Muscle of leg (tissue), 11 donors: ENCODE measurements around the gene TMEM69. TPM values are rescaled to one million over a fixed set of nuclear protein-coding genes. Genes with fewer than 3 reads are reported as not detected.

ENCODE experiments used
- DNase-seq: peaks from one replicate; pipeline ENCODE4 v3.0.0; 2013
- H3K27ac ChIP-seq: one replicate; pipeline ENCODE4 v1.5.1; 2013; ENCODE audit warnings: mild to moderate bottlenecking, low read length, control low read depth
- H3K27me3 ChIP-seq: one replicate; pipeline ENCODE4 v1.6.1; 2013; ENCODE audit warnings: low read length; ENCODE audit not compliant: control insufficient read depth, insufficient read depth
- H3K36me3 ChIP-seq: one replicate; pipeline ENCODE4 v1.6.1; 2013; ENCODE audit warnings: low read length; ENCODE audit not compliant: control insufficient read depth, insufficient read depth
- H3K4me1 ChIP-seq: one replicate; pipeline ENCODE4 v1.6.1; 2013; ENCODE audit warnings: low read length; ENCODE audit not compliant: control insufficient read depth, insufficient read depth
- H3K4me3 ChIP-seq: one replicate; pipeline ENCODE4 v1.5.1; 2013; ENCODE audit warnings: low read length, control low read depth
- H3K9me3 ChIP-seq: replicated peaks from 2 replicates; pipeline ENCODE4 v1.6.1; 2013; ENCODE audit warnings: low read depth, low read length; ENCODE audit not compliant: control insufficient read depth
- WGBS: methylation state at CpG from one replicate; pipeline ENCODE4 v1.1.5; 2013; ENCODE audit warnings: missing lambda C conversion rate; ENCODE audit not compliant: insufficient coverage; 5-methylcytosine and 5-hydroxymethylcytosine counted together
- polyA plus RNA-seq, 8 donors: library from polyadenylated mRNA; unstranded; fragments of 120-200 nt; gene quantifications; one replicate each; pipeline versions ENCODE4 v1.2.1 to v1.2.3, GENCODE V29; 2013; ENCODE audit warnings: inconsistent platforms in 1 of 8, low replicate concordance in 1 of 8; ENCODE audit not compliant: insufficient read length in 8 of 8, insufficient read depth in 1 of 8
- total RNA-seq: library from RNA; stranded (reverse); fragments of 120-200 nt; gene quantifications from one replicate; pipeline ENCODE4 v1.2.4, GENCODE V29; 2013

Gene TMEM69
- total and polyA plus RNA-seq, 9 donors: 14.4 to 31.2 (median 28.4) TPM

- Histone ChIP-seq H3K4me1 (no peaks in the 10 kb centered on the region), H3K27me3 (no peaks in the 10 kb centered on the region), H3K9me3 (no peaks in the 10 kb centered on the region), H3K36me3 (peaks cover 51% of the 10 kb centered on the region), H3K4me3 (no peak overlapping the region), H3K27ac (no peak overlapping the region)
- no peak for DNase-seq
- no CpG with 5 or more reads among the region's 2 CpGs for WGBS
Observed at GRCh38 chr1:45658171-45658570, 29.8 kb upstream of the TMEM69 start.

GRCh38 chr1:45659222-45659621 lies 28.8 kb upstream of the TMEM69 start:
- WGBS: no CpG with 5 or more reads among the region's 2 CpGs
- Histone ChIP-seq H3K27ac (no peak overlapping the region), H3K36me3 (peaks cover 45% of the 10 kb centered on the region)

GRCh38 chr1:45660336-45660735 lies 27.6 kb upstream of the TMEM69 start:
- WGBS: no CpG with 5 or more reads among the region's 2 CpGs
- Histone ChIP-seq H3K27ac (no peak overlapping the region), H3K9me3 (no peaks in the 10 kb centered on the region), H3K4me3 (no peak overlapping the region), H3K4me1 (no peaks in the 10 kb centered on the region), H3K27me3 (no peaks in the 10 kb centered on the region), H3K36me3 (peaks cover 38% of the 10 kb centered on the region)
- DNase-seq: no peak

More at GRCh38 chr1:45659222-45659621, 28.8 kb upstream of the TMEM69 start:
- DNase-seq: no peak
- Histone ChIP-seq H3K27me3 (no peaks in the 10 kb centered on the region), H3K4me1 (no peaks in the 10 kb centered on the region), H3K9me3 (no peaks in the 10 kb centered on the region), H3K4me3 (no peak overlapping the region)

- H3K27me3 ChIP-seq: no peaks in the 10 kb centered on the region
- no peaks in the 10 kb centered on the region for H3K4me1 ChIP-seq
- no peak for DNase-seq
- H3K27ac ChIP-seq: no peak overlapping the region
- H3K9me3 ChIP-seq: no peaks in the 10 kb centered on the region
- no peak overlapping the region for H3K4me3 ChIP-seq
- H3K36me3 ChIP-seq: no peaks in the 10 kb centered on the region
- no CpG with 5 or more reads among the region's 2 CpGs for WGBS
Observed at GRCh38 chr1:45666836-45667235, 21.1 kb upstream of the TMEM69 start.

- Histone ChIP-seq H3K4me3 (no peak overlapping the region), H3K36me3 (no peaks in the 10 kb centered on the region), H3K9me3 (no peaks in the 10 kb centered on the region), H3K27me3 (no peaks in the 10 kb centered on the region), H3K27ac (no peak overlapping the region), H3K4me1 (no peaks in the 10 kb centered on the region)
- 88% methylated on average over 4 of the region's 8 CpGs for WGBS
- no peak for DNase-seq
Observed at GRCh38 chr1:45667321-45668111, 20.5 kb upstream of the TMEM69 start.

- 100% methylated on average over 1 of the region's 4 CpGs for WGBS
- no peaks in the 10 kb centered on the region for H3K27me3 ChIP-seq
- no peak overlapping the region for H3K4me3 ChIP-seq
- no peak for DNase-seq
- H3K9me3 ChIP-seq: no peaks in the 10 kb centered on the region
- no peaks in the 10 kb centered on the region for H3K36me3 ChIP-seq
- H3K27ac ChIP-seq: no peak overlapping the region
- H3K4me1 ChIP-seq: no peaks in the 10 kb centered on the region
Observed at GRCh38 chr1:45668526-45668925, 19.5 kb upstream of the TMEM69 start.

- no peak for DNase-seq
- H3K9me3 ChIP-seq: no peaks in the 10 kb centered on the region
- WGBS: no CpG with 5 or more reads among the region's 1 CpG
- H3K27ac ChIP-seq: no peak overlapping the region
- no peaks in the 10 kb centered on the region for H3K36me3 ChIP-seq
- H3K4me3 ChIP-seq: no peak overlapping the region
- H3K27me3 ChIP-seq: no peaks in the 10 kb centered on the region
- H3K4me1 ChIP-seq: no peaks in the 10 kb centered on the region
Observed at GRCh38 chr1:45669379-45669778, 18.6 kb upstream of the TMEM69 start.

GRCh38 chr1:45669859-45670655 lies 17.9 kb upstream of the TMEM69 start:
- Histone ChIP-seq H3K27ac (no peak overlapping the region), H3K36me3 (no peaks in the 10 kb centered on the region), H3K4me1 (no peaks in the 10 kb centered on the region), H3K27me3 (no peaks in the 10 kb centered on the region), H3K4me3 (no peak overlapping the region), H3K9me3 (no peaks in the 10 kb centered on the region)
- WGBS: no CpG with 5 or more reads among the region's 6 CpGs
- DNase-seq: no peak

- H3K9me3 ChIP-seq: no peaks in the 10 kb centered on the region
- DNase-seq: no peak
- H3K36me3 ChIP-seq: no peaks in the 10 kb centered on the region
- H3K4me1 ChIP-seq: no peaks in the 10 kb centered on the region
- H3K27me3 ChIP-seq: no peaks in the 10 kb centered on the region
- WGBS: 100% methylated on average over 4 of the region's 4 CpGs
- no peak overlapping the region for H3K4me3 ChIP-seq
- no peak overlapping the region for H3K27ac ChIP-seq
Observed at GRCh38 chr1:45673956-45674355, 14.0 kb upstream of the TMEM69 start.

- H3K27ac ChIP-seq: no peak overlapping the region
- DNase-seq: no peak
- no peaks in the 10 kb centered on the region for H3K9me3 ChIP-seq
- 88% methylated on average over 2 of the region's 5 CpGs for WGBS
- no peak overlapping the region for H3K4me3 ChIP-seq
- H3K27me3 ChIP-seq: no peaks in the 10 kb centered on the region
- peaks cover 4% of the 10 kb centered on the region for H3K4me1 ChIP-seq
- no peaks in the 10 kb centered on the region for H3K36me3 ChIP-seq
Observed at GRCh38 chr1:45674478-45674877, 13.5 kb upstream of the TMEM69 start.
